SK-N-SH (cell line): ENCODE results near the gene TIMM22. TPM values are rescaled to one million over a fixed set of nuclear protein-coding genes. Genes with fewer than 3 reads are reported as not detected.

Experiments used
- CTCF ChIA-PET: fragments of 300-600, 350-600 bp; formaldehyde crosslinking; extraction: SDS; loops from one replicate; lab custom pipeline; 2021; lab: Yijun Ruan, JAX
- POLR2A ChIA-PET: fragments of 350-600 bp; sonication (Branson Sonifier 250); formaldehyde crosslinking; extraction: SDS; loops from one replicate; lab custom pipeline; 2020; ENCODE audit warnings: antibody characterized with exemption, inconsistent platforms; lab: Yijun Ruan, JAX
- DNase-seq: peaks from one replicate; pipeline ENCODE4 v3.0.0; 2012
- H2AFZ ChIP-seq: fragments of 200-600 bp; sonication (generic); 2 replicates; pipeline ENCODE4 v1.8.1; 2016; ENCODE audit warnings: antibody characterized with exemption, mild to moderate bottlenecking, low read depth
- H3F3A ChIP-seq: fragments of 200-600 bp; sonication (generic); replicated peaks from 2 replicates; pipeline ENCODE3; 2016; ENCODE audit warnings: antibody characterized with exemption, mild to moderate bottlenecking; ENCODE audit not compliant: insufficient read depth
- H3K27ac ChIP-seq, 2 experiments: fragments of 200-500 bp in 1 of 2; fragments of 200-600 bp in 1 of 2; sonication (Bioruptor generic) in 1 of 2; sonication (generic), shearing (Covaris generic) in 1 of 2; 2 replicates each; pipeline versions ENCODE4 v1.5.1 to v1.6.1; 2014 to 2016; ENCODE audit warnings: low read depth in 2 of 2, inconsistent platforms in 1 of 2, low read length in 1 of 2, mild to moderate bottlenecking in 1 of 2, mixed read lengths in 1 of 2
- H3K27me3 ChIP-seq: fragments of 200-600 bp; sonication (generic), shearing (Covaris generic); 2 replicates; pipeline ENCODE4 v1.6.1; 2016; ENCODE audit warnings: mixed run types; ENCODE audit not compliant: insufficient read depth
- H3K36me3 ChIP-seq, 2 experiments: fragments of 200-500 bp in 1 of 2; fragments of 200-600 bp in 1 of 2; sonication (Bioruptor generic) in 1 of 2; sonication (generic) in 1 of 2; replicated peaks in 1 of 2; 2 replicates each; pipeline versions ENCODE3 to v1.5.1; 2014 to 2016; ENCODE audit warnings: low read length in 1 of 2, mild to moderate bottlenecking in 1 of 2; ENCODE audit not compliant: insufficient read depth in 2 of 2, control insufficient read depth in 1 of 2
- H3K4me1 ChIP-seq, 2 experiments: fragments of 200-500 bp in 1 of 2; fragments of 200-600 bp in 1 of 2; sonication (Bioruptor generic) in 1 of 2; sonication (generic), shearing (Covaris generic) in 1 of 2; 2 replicates each; pipeline versions ENCODE4 v1.5.1 to v1.6.1; 2014 to 2016; ENCODE audit warnings: low read depth in 1 of 2, low read length in 1 of 2, mixed run types in 1 of 2; ENCODE audit not compliant: insufficient read depth in 2 of 2, control insufficient read depth in 1 of 2
- H3K4me2 ChIP-seq: fragments of 200-600 bp; sonication (generic), shearing (Covaris generic); 2 replicates; pipeline ENCODE4 v1.6.1; 2017; ENCODE audit warnings: mixed run types
- H3K4me3 ChIP-seq, 2 experiments: fragments of 200-500 bp in 1 of 2; fragments of 200-600 bp in 1 of 2; sonication (Bioruptor generic) in 1 of 2; sonication (generic), shearing (Covaris generic) in 1 of 2; 2 replicates each; pipeline versions ENCODE4 v1.5.1 to v1.8.1; 2014 to 2016; ENCODE audit warnings: low read depth in 2 of 2, inconsistent platforms in 1 of 2, low read length in 1 of 2, mild to moderate bottlenecking in 1 of 2, mixed read lengths in 1 of 2, moderate library complexity in 1 of 2
- H3K79me2 ChIP-seq: fragments of 200-600 bp; sonication (generic); 2 replicates; pipeline ENCODE4 v1.8.1; 2017; ENCODE audit warnings: mild to moderate bottlenecking; ENCODE audit not compliant: insufficient read depth
- H3K9ac ChIP-seq: fragments of 200-600 bp; sonication (generic); 2 replicates; pipeline ENCODE4 v1.6.1; 2017; ENCODE audit warnings: mixed run types
- H3K9me2 ChIP-seq: fragments of 200-600 bp; sonication (generic); 2 replicates; pipeline ENCODE4 v1.6.1; 2017; ENCODE audit warnings: mixed run types
- H3K9me3 ChIP-seq: fragments of 200-600 bp; sonication (generic); 2 replicates; pipeline ENCODE4 v1.6.1; 2017; ENCODE audit warnings: mixed run types, mild to moderate bottlenecking, moderate library complexity
- H4K20me1 ChIP-seq: fragments of 200-600 bp; sonication (generic); 2 replicates; pipeline ENCODE4 v1.6.1; 2017; ENCODE audit warnings: mild to moderate bottlenecking, mixed run types; ENCODE audit not compliant: insufficient read depth
- ELF1 ChIP-seq: IDR thresholded peaks from 2 replicates; pipeline ENCODE4 v1.4.0; 2012
- FOXJ3 ChIP-seq: sonication (generic); formaldehyde crosslinking; IDR thresholded peaks from 2 replicates; pipeline ENCODE4 v1.5.1; 2020; ENCODE audit warnings: mild to moderate bottlenecking, missing genetic modification reagents
- GABPA ChIP-seq: IDR thresholded peaks from 2 replicates; pipeline ENCODE4 v1.4.0; 2012; ENCODE audit warnings: low read depth, mild to moderate bottlenecking
- JUND ChIP-seq: IDR thresholded peaks from 2 replicates; pipeline ENCODE4 v1.4.0; 2012
- MXI1 ChIP-seq: IDR thresholded peaks from 2 replicates; pipeline ENCODE4 v1.6.1; 2012; ENCODE audit warnings: mild to moderate bottlenecking, low read depth, low read length, improper control_type of control experiment
- RAD21 ChIP-seq: IDR thresholded peaks from 2 replicates; pipeline ENCODE4 v1.6.1; 2012; ENCODE audit warnings: mild to moderate bottlenecking, low read length
- TAF1 ChIP-seq: IDR thresholded peaks from 2 replicates; pipeline ENCODE4 v1.6.1; 2012; ENCODE audit warnings: low read depth, mild to moderate bottlenecking, low read length, moderate library complexity, borderline replicate concordance
- TCF12 ChIP-seq: IDR thresholded peaks from 2 replicates; pipeline ENCODE4 v1.4.0; 2012
- TEAD4 ChIP-seq: IDR thresholded peaks from 2 replicates; pipeline ENCODE4 v1.4.0; 2012; ENCODE audit warnings: mild to moderate bottlenecking, borderline replicate concordance; ENCODE audit not compliant: insufficient read depth
- YY1 ChIP-seq: IDR thresholded peaks from 2 replicates; pipeline ENCODE4 v1.4.0; 2012; ENCODE audit warnings: low read depth, mild to moderate bottlenecking
- WGBS: methylation state at CpG from one replicate; pipeline ENCODE4 v1.1.6; 2017; ENCODE audit warnings: low lambda C conversion rate; 5-methylcytosine and 5-hydroxymethylcytosine counted together
- polyA plus RNA-seq, 3 experiments: library from polyadenylated mRNA; depleted of rRNA; stranded (reverse); fragments of >200 nt; gene quantifications; 2 replicates each; pipeline ENCODE4 v1.2.3, GENCODE V29; 2012
- TF ChIP-seq, protein P1 (sequence below): IDR thresholded peaks from 2 replicates; pipeline ENCODE4 v1.4.0; 2012; ENCODE audit warnings: low read depth, borderline replicate concordance
- TF ChIP-seq, protein P2 (sequence below): fragments of 150-350 bp; IDR thresholded peaks from 2 replicates; pipeline ENCODE4 v1.6.1; 2017; ENCODE audit warnings: antibody characterized with exemption, low read length, low read depth, borderline replicate concordance
- TF ChIP-seq, protein P3 (sequence below): fragments of 150-350 bp; IDR thresholded peaks from 2 replicates; pipeline ENCODE4 v1.6.1; 2016; ENCODE audit warnings: mild to moderate bottlenecking, low read depth, low read length
- TF ChIP-seq, protein P4 (sequence below): IDR thresholded peaks from 2 replicates; pipeline ENCODE4 v1.6.1; 2012; ENCODE audit warnings: mild to moderate bottlenecking, low read depth, low read length, moderate library complexity

TIMM22 gene
- polyA plus RNA-seq, 1 of the 3 experiments (the other 2 are of a cell fraction): 9.9 TPM

DNA sequence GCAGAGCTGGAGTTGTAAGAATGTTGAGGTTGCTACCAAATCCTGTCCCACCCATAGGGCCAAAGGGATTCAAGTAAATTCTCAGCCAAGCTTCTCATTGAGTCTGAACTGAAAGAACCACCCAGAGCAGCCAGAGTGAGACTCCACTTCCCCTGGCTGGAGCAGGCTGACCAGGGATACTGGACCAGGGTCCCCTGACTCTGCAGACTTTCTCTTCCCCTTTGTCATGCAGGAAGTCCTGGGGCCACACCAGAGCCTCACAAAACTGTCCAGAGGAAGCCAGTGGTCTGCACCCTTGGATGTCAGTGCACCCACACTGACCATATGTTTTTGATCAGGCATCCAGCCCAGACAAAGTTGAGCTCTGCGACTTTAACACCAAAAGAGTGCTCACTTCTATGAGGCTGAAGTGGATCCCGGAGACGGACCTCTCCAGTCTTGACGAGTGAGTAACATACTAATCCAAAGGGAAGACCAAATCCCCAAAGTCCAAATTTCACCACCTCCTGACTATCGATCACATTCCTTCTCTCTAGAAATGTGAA, 21.5 kb upstream of the TIMM22 start:
- H3K9ac ChIP-seq: no peak overlapping the region
- peaks cover 36% of the 10 kb centered on the region for H3K27me3 ChIP-seq
- 17% methylated on average over 5 of the region's 5 CpGs for WGBS
- H3K27ac ChIP-seq: peak overlapping the region in 1 of 2 experiments; percentile 16; a peak in 1 of 4 replicates
- H3K36me3 ChIP-seq: no peaks in the 10 kb centered on the region
- peaks cover 40% of the 10 kb centered on the region for H3K79me2 ChIP-seq
- no peaks in the 10 kb centered on the region for H3K9me2 ChIP-seq
- H3K4me3 ChIP-seq: 0 out of 4 replicates have a peak overlapping the region, but pooled peaks of 1 of the 2 experiments have one; percentile 3
- TF ChIP-seq TEAD4 (no peak), TAF1 (no peak), TCF12 (peak; percentile 43; the same call in 1 of the 2 replicates)
- TF ChIP-seq, protein P1, sequence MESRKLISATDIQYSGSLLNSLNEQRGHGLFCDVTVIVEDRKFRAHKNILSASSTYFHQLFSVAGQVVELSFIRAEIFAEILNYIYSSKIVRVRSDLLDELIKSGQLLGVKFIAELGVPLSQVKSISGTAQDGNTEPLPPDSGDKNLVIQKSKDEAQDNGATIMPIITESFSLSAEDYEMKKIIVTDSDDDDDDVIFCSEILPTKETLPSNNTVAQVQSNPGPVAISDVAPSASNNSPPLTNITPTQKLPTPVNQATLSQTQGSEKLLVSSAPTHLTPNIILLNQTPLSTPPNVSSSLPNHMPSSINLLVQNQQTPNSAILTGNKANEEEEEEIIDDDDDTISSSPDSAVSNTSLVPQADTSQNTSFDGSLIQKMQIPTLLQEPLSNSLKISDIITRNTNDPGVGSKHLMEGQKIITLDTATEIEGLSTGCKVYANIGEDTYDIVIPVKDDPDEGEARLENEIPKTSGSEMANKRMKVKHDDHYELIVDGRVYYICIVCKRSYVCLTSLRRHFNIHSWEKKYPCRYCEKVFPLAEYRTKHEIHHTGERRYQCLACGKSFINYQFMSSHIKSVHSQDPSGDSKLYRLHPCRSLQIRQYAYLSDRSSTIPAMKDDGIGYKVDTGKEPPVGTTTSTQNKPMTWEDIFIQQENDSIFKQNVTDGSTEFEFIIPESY: no peak
- POLR2A ChIA-PET: no interaction called here
- CTCF ChIA-PET: interaction anchor here (0.5 to 2.5 kb wide), 3 partner anchors 67 to 223 kb away, joined by 3 to 9 read pairs (median 3); partner anchors contain the start of gene GEMIN4
- H3K9me3 ChIP-seq: no peaks in the 10 kb centered on the region
- H3K4me1 ChIP-seq: peaks cover 0 to 16% of the 10 kb centered on the region in 2 experiments; a peak in 2 of 4 replicates
- DNase-seq: peak; percentile 28
- no peak overlapping the region for H2AFZ ChIP-seq
- H4K20me1 ChIP-seq: peaks cover 23% of the 10 kb centered on the region
- H3F3A ChIP-seq: peaks cover 3% of the 10 kb centered on the region
- H3K4me2 ChIP-seq: peak overlapping the region; percentile 25; the same call in 1 of the 2 replicates

DNA sequence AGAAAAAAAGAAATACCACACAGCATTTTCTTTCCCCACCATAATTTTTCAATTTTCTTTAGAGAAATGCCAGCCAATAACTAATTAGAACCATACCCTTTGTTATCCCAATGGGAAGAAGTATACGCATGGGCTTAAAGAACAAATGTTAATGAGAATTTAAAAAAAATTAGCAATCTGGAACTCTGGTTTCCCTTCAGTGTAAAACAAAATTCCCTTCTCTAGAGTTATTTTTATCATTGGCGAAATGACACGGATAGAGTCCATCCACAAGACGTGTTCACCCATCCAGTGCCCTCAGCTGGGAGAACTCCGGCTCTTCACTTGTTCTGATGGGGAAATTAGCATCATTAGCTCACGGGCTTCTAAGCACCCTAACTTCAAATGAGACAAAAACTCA, 20.6 kb upstream of the TIMM22 start:
- CTCF ChIA-PET: interaction anchor here (1.0 to 2.5 kb wide), 2 partner anchors 61 to 181 kb away, joined by 3 to 9 read pairs; no protein-coding TSS in a partner anchor
- no peaks in the 10 kb centered on the region for H3K9me3 ChIP-seq
- H4K20me1 ChIP-seq: peaks cover 22% of the 10 kb centered on the region
- peaks cover 40% of the 10 kb centered on the region for H3K79me2 ChIP-seq
- peaks cover 0 to 16% of the 10 kb centered on the region in 2 experiments; a peak in 2 of 4 replicates for H3K4me1 ChIP-seq
- no peaks in the 10 kb centered on the region for H3K36me3 ChIP-seq
- POLR2A ChIA-PET: no interaction called here
- peaks cover 27% of the 10 kb centered on the region for H3K27me3 ChIP-seq
- H3K4me3 ChIP-seq: no peak overlapping the region
- H3K9ac ChIP-seq: no peak overlapping the region
- no peaks in the 10 kb centered on the region for H3K9me2 ChIP-seq
- no peak for TF ChIP-seq TCF12
- TF ChIP-seq FOXJ3 (CRISPR knock-in tag): no peak
- TF ChIP-seq YY1: no peak
- TF ChIP-seq, protein P2, sequence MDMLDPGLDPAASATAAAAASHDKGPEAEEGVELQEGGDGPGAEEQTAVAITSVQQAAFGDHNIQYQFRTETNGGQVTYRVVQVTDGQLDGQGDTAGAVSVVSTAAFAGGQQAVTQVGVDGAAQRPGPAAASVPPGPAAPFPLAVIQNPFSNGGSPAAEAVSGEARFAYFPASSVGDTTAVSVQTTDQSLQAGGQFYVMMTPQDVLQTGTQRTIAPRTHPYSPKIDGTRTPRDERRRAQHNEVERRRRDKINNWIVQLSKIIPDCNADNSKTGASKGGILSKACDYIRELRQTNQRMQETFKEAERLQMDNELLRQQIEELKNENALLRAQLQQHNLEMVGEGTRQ: no peak
- TF ChIP-seq MXI1: no peak
- no peak for TF ChIP-seq JUND
- no peak for TF ChIP-seq TEAD4
- TF ChIP-seq, protein P3, sequence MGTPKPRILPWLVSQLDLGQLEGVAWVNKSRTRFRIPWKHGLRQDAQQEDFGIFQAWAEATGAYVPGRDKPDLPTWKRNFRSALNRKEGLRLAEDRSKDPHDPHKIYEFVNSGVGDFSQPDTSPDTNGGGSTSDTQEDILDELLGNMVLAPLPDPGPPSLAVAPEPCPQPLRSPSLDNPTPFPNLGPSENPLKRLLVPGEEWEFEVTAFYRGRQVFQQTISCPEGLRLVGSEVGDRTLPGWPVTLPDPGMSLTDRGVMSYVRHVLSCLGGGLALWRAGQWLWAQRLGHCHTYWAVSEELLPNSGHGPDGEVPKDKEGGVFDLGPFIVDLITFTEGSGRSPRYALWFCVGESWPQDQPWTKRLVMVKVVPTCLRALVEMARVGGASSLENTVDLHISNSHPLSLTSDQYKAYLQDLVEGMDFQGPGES: no peak
- TF ChIP-seq, protein P4, sequence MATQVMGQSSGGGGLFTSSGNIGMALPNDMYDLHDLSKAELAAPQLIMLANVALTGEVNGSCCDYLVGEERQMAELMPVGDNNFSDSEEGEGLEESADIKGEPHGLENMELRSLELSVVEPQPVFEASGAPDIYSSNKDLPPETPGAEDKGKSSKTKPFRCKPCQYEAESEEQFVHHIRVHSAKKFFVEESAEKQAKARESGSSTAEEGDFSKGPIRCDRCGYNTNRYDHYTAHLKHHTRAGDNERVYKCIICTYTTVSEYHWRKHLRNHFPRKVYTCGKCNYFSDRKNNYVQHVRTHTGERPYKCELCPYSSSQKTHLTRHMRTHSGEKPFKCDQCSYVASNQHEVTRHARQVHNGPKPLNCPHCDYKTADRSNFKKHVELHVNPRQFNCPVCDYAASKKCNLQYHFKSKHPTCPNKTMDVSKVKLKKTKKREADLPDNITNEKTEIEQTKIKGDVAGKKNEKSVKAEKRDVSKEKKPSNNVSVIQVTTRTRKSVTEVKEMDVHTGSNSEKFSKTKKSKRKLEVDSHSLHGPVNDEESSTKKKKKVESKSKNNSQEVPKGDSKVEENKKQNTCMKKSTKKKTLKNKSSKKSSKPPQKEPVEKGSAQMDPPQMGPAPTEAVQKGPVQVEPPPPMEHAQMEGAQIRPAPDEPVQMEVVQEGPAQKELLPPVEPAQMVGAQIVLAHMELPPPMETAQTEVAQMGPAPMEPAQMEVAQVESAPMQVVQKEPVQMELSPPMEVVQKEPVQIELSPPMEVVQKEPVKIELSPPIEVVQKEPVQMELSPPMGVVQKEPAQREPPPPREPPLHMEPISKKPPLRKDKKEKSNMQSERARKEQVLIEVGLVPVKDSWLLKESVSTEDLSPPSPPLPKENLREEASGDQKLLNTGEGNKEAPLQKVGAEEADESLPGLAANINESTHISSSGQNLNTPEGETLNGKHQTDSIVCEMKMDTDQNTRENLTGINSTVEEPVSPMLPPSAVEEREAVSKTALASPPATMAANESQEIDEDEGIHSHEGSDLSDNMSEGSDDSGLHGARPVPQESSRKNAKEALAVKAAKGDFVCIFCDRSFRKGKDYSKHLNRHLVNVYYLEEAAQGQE: no peak
- TF ChIP-seq ELF1: no peak
- no peak for TF ChIP-seq RAD21
- TF ChIP-seq GABPA: no peak
- no peak for TF ChIP-seq TAF1
- H3K4me2 ChIP-seq: no peak overlapping the region
- H3K27ac ChIP-seq: no peak overlapping the region; a peak in 1 of 4 replicates
- no peak overlapping the region for H2AFZ ChIP-seq
- peaks cover 3% of the 10 kb centered on the region for H3F3A ChIP-seq
- WGBS: 63% methylated on average over 6 of the region's 6 CpGs
- no peak for DNase-seq
